Loucy (cell line): Measurements from ENCODE around the gene SDK2.

Source experiments
- CTCF ChIP-seq: fragments of 200-600 bp; sonication (generic); conservative IDR thresholded peaks from 2 replicates; pipeline ENCODE4 v1.5.1; 2014; ENCODE audit warnings: mild to moderate bottlenecking, antibody characterized with exemption, low read length
- EZH2phosphoT487 ChIP-seq: fragments of 200-600 bp; IDR thresholded peaks from 2 replicates; pipeline ENCODE4 v1.6.1; 2018; ENCODE audit warnings: antibody characterized with exemption, mild to moderate bottlenecking, moderate library complexity, borderline replicate concordance

- TF ChIP-seq CTCF: no peak
- no peak for TF ChIP-seq EZH2phosphoT487
These were observed 173.9 kb downstream of the SDK2 start for GRCh38 chr17:73470316-73470826.
